OCI-LY3 (cell line): ENCODE measurements around the gene WSCD2.

ENCODE experiments used
- H2AFZ ChIP-seq: fragments of 200-600, 300-600 bp; shearing (Covaris generic); 2 replicates; pipeline ENCODE4 v1.6.0; 2014; ENCODE audit warnings: antibody characterized with exemption, low read depth, low read length
- H3K27ac ChIP-seq: fragments of 200-600, 300-600 bp; sonication (generic); 2 replicates; pipeline ENCODE4 v1.5.1; 2014; ENCODE audit warnings: mild to moderate bottlenecking, low read length, moderate library complexity, mixed read lengths
- H3K27me3 ChIP-seq: fragments of 200-600, 300-600 bp; sonication (generic); 2 replicates; pipeline ENCODE4 v1.6.1; 2014; ENCODE audit warnings: low read depth, low read length, mixed read lengths
- H3K36me3 ChIP-seq: fragments of 200-600, 300-600 bp; sonication (generic); replicated peaks from 2 replicates; pipeline ENCODE3; 2014; ENCODE audit warnings: low read depth, low read length, mixed read lengths
- H3K4me1 ChIP-seq: fragments of 300-600, 200-600 bp; sonication (generic); 2 replicates; pipeline ENCODE4 v1.6.1; 2014; ENCODE audit warnings: low read length, mixed read lengths
- H3K4me2 ChIP-seq: fragments of 200-600, 300-600 bp; sonication (generic); 2 replicates; pipeline ENCODE4 v1.6.1; 2014; ENCODE audit warnings: low read length, mixed read lengths
- H3K4me3 ChIP-seq: fragments of 300-600, 200-600 bp; sonication (generic); 2 replicates; pipeline ENCODE4 v1.5.1; 2014; ENCODE audit warnings: antibody characterized with exemption, mild to moderate bottlenecking, low read length, moderate library complexity
- H3K79me2 ChIP-seq: fragments of 300-600, 200-600 bp; shearing (Covaris generic); 2 replicates; pipeline ENCODE4 v1.6.1; 2014; ENCODE audit warnings: mild to moderate bottlenecking, low read length, mixed read lengths
- H3K9ac ChIP-seq: fragments of 300-600, 200-600 bp; shearing (Covaris generic); 2 replicates; pipeline ENCODE4 v1.6.0; 2014; ENCODE audit warnings: mild to moderate bottlenecking, low read length, moderate library complexity
- H3K9me3 ChIP-seq: fragments of 200-600, 300-600 bp; shearing (Covaris generic); 2 replicates; pipeline ENCODE4 v1.6.1; 2014; ENCODE audit warnings: low read length, mixed read lengths; ENCODE audit not compliant: insufficient read depth
- H4K20me1 ChIP-seq: fragments of 200-600, 300-600 bp; sonication (generic); 2 replicates; pipeline ENCODE4 v1.6.1; 2016; ENCODE audit warnings: low read length, mixed read lengths; ENCODE audit not compliant: insufficient read depth
- CTCF ChIP-seq: fragments of 200-600, 300-600 bp; sonication (generic); IDR thresholded peaks from 2 replicates; pipeline ENCODE4 v1.5.1; 2014; ENCODE audit warnings: antibody characterized with exemption, low read length, low read depth
- EZH2phosphoT487 ChIP-seq: fragments of 200-600 bp; shearing (Covaris generic); IDR thresholded peaks from 2 replicates; pipeline ENCODE4 v1.6.1; 2018; ENCODE audit warnings: antibody characterized with exemption, mixed run types, low read depth

Gene WSCD2

GRCh38 chr12:108226866-108227265, 97.8 kb downstream of the WSCD2 start:
- Histone ChIP-seq H3K4me2 (no peak overlapping the region), H4K20me1 (0 out of 2 replicates have a peak, but pooled peaks cover 5% of the 10 kb centered on the region), H3K9ac (no peak overlapping the region), H3K4me3 (no peak overlapping the region), H3K9me3 (no peaks in the 10 kb centered on the region), H2AFZ (no peak overlapping the region), H3K36me3 (no peaks in the 10 kb centered on the region), H3K79me2 (no peaks in the 10 kb centered on the region), H3K4me1 (no peaks in the 10 kb centered on the region), H3K27ac (no peak overlapping the region), H3K27me3 (peaks cover 64% of the 10 kb centered on the region)
- TF ChIP-seq CTCF (no peak), EZH2phosphoT487 (no peak)

GRCh38 chr12:108228746-108229145, 99.7 kb downstream of the WSCD2 start:
- Histone ChIP-seq H3K9me3 (no peaks in the 10 kb centered on the region), H4K20me1 (0 out of 2 replicates have a peak, but pooled peaks cover 5% of the 10 kb centered on the region), H3K4me1 (no peaks in the 10 kb centered on the region), H3K27me3 (peaks cover 64% of the 10 kb centered on the region), H3K9ac (no peak overlapping the region), H3K36me3 (no peaks in the 10 kb centered on the region), H3K4me3 (no peak overlapping the region), H2AFZ (no peak overlapping the region), H3K27ac (no peak overlapping the region), H3K4me2 (no peak overlapping the region), H3K79me2 (no peaks in the 10 kb centered on the region)
- TF ChIP-seq CTCF: no peak
- no peak for TF ChIP-seq EZH2phosphoT487

GRCh38 chr12:108231109-108231905, 102.2 kb downstream of the WSCD2 start:
- Histone ChIP-seq H3K9me3 (no peaks in the 10 kb centered on the region), H3K27me3 (peaks cover 79% of the 10 kb centered on the region), H4K20me1 (no peaks in the 10 kb centered on the region; the same call in 1 of the 2 replicates), H3K36me3 (no peaks in the 10 kb centered on the region), H3K27ac (no peak overlapping the region), H2AFZ (no peak overlapping the region), H3K4me2 (no peak overlapping the region), H3K9ac (no peak overlapping the region), H3K4me1 (no peaks in the 10 kb centered on the region), H3K4me3 (no peak overlapping the region), H3K79me2 (no peaks in the 10 kb centered on the region)
- TF ChIP-seq CTCF: no peak
- TF ChIP-seq EZH2phosphoT487: no peak

- Histone ChIP-seq H3K9ac (no peak overlapping the region), H3K27me3 (peaks cover 82% of the 10 kb centered on the region), H3K36me3 (no peaks in the 10 kb centered on the region), H2AFZ (no peak overlapping the region), H3K27ac (no peak overlapping the region), H3K4me1 (no peaks in the 10 kb centered on the region), H3K9me3 (no peaks in the 10 kb centered on the region), H3K4me2 (no peak overlapping the region), H3K79me2 (no peaks in the 10 kb centered on the region), H4K20me1 (no peaks in the 10 kb centered on the region; the same call in 1 of the 2 replicates), H3K4me3 (no peak overlapping the region)
- no peak for TF ChIP-seq EZH2phosphoT487
- no peak for TF ChIP-seq CTCF
Observed at GRCh38 chr12:108231909-108232434, 102.9 kb downstream of the WSCD2 start.
